Progenitor cell of endocrine pancreas (in vitro differentiated cells): ENCODE results near the gene PCBP2. TPM values are rescaled to one million over a fixed set of nuclear protein-coding genes. Genes with fewer than 3 reads are reported as not detected.

ENCODE experiments used
- DNase-seq: peaks from one replicate; pipeline ENCODE4 v3.0.0; 2021; ENCODE audit warnings: low spot score; ENCODE audit not compliant: unreplicated experiment
- H3K27ac Mint-ChIP-seq: 2 replicates; pipeline ENCODE4 v1.8.0; 2021; ENCODE audit warnings: mild to moderate bottlenecking, moderate library complexity, mixed read lengths
- H3K27me3 Mint-ChIP-seq: 2 replicates; pipeline ENCODE4 v1.8.0; 2021; ENCODE audit warnings: mixed read lengths
- H3K36me3 Mint-ChIP-seq: 2 replicates; pipeline ENCODE4 v1.8.0; 2022; ENCODE audit warnings: mixed read lengths; ENCODE audit not compliant: insufficient read depth
- H3K4me1 Mint-ChIP-seq: 2 replicates; pipeline ENCODE4 v1.8.0; 2021; ENCODE audit warnings: low read depth, mixed read lengths
- H3K4me3 Mint-ChIP-seq: 2 replicates; pipeline ENCODE4 v1.8.0; 2021; ENCODE audit warnings: low read depth, mild to moderate bottlenecking, moderate library complexity, mixed read lengths
- H3K9me3 Mint-ChIP-seq: 2 replicates; pipeline ENCODE4 v1.8.0; 2021; ENCODE audit warnings: low read depth, mixed read lengths
- total RNA-seq: library from RNA; stranded (reverse); gene quantifications from 2 replicates; pipeline ENCODE4 v1.2.1, GENCODE V29; 2021
- TF ChIP-seq, protein P1 (sequence below): fragments of 200-600 bp; sonication (generic); IDR thresholded peaks from one replicate; pipeline ENCODE4 v1.5.0; 2021; ENCODE audit warnings: antibody characterized with exemption, mild to moderate bottlenecking; ENCODE audit not compliant: unreplicated experiment

The PCBP2 gene
- total RNA-seq, 1 donor from 2014 or later: 1,400 TPM

DNA sequence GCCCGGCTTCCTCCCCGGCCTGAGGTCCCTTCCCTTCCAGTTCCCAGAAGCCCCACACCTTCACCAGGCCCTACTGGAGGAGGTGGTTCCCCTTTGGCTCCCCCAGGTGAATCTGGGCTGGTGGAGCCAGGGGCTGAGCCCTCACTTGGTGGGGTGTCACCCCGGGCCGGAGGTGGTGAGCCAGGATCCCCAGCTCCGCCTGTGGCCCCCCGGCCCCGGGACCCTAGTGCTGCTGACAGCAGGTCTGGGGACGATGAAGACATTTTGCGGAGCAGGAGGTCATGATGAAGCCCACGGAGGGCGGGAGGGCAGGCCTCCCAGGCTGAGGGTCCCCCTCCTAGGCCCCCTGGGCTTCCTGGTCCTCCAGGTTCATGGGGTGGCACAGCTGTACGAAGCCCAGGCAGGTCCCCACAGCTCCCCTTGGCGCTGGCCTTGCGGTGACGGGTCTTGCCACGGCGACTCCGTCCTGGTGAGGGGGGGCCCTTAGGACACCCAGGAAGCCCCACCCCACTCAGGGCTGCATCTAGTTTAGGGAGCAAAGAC, 30.8 kb downstream of the PCBP2 start:
- TF ChIP-seq, protein P1, sequence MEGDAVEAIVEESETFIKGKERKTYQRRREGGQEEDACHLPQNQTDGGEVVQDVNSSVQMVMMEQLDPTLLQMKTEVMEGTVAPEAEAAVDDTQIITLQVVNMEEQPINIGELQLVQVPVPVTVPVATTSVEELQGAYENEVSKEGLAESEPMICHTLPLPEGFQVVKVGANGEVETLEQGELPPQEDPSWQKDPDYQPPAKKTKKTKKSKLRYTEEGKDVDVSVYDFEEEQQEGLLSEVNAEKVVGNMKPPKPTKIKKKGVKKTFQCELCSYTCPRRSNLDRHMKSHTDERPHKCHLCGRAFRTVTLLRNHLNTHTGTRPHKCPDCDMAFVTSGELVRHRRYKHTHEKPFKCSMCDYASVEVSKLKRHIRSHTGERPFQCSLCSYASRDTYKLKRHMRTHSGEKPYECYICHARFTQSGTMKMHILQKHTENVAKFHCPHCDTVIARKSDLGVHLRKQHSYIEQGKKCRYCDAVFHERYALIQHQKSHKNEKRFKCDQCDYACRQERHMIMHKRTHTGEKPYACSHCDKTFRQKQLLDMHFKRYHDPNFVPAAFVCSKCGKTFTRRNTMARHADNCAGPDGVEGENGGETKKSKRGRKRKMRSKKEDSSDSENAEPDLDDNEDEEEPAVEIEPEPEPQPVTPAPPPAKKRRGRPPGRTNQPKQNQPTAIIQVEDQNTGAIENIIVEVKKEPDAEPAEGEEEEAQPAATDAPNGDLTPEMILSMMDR: no peak
- H3K4me1 Mint-ChIP-seq: peaks cover 14% of the 10 kb centered on the region
- DNase-seq: no peak
- H3K4me3 Mint-ChIP-seq: no peak overlapping the region
- H3K9me3 Mint-ChIP-seq: no peaks in the 10 kb centered on the region
- peaks cover 17% of the 10 kb centered on the region for H3K36me3 Mint-ChIP-seq
- peak overlapping the region; percentile 21 for H3K27ac Mint-ChIP-seq
- no peaks in the 10 kb centered on the region for H3K27me3 Mint-ChIP-seq

DNA sequence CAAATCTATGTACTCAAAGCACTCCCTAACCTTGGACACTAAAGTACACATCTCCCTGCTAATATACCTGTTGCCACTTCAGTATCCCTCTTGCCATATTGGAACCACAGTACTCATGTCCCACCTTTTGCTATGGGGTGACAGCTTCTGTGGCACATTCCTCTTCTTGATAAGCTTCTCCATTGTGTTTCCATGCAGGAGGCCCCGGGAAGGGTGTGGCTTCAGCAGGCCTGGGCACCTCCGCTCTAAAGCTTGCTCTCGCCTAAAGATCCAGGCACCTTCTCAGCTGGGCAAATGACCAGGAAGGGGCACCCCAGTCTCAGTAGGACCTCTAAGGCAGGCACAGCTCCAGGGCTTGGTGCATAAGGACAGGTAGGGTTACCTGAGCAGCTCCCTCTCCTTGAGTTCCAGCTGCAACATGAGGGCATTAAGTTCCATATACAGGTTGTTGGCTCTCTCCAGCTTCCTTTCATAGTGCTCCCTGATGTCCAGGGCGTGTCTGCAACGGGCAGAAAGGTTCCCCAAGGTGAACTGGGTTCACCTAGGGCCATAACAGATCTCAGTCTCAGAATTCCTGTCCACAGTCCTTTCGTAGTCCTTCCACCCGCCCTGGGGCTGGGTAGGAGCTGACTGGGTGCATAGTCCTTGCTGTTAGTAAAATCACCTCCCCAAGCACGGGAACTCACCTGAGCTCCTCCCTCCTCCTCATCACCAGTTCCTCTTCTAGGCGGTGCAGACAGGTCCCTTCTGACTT, 31.5 kb downstream of the PCBP2 start:
- H3K27me3 Mint-ChIP-seq: no peaks in the 10 kb centered on the region
- DNase-seq: no peak
- H3K4me3 Mint-ChIP-seq: no peak overlapping the region
- H3K27ac Mint-ChIP-seq: peak overlapping the region; percentile 51
- peaks cover 15% of the 10 kb centered on the region for H3K36me3 Mint-ChIP-seq
- peaks cover 14% of the 10 kb centered on the region for H3K4me1 Mint-ChIP-seq
- H3K9me3 Mint-ChIP-seq: no peaks in the 10 kb centered on the region
- TF ChIP-seq, protein P1: no peak

DNA sequence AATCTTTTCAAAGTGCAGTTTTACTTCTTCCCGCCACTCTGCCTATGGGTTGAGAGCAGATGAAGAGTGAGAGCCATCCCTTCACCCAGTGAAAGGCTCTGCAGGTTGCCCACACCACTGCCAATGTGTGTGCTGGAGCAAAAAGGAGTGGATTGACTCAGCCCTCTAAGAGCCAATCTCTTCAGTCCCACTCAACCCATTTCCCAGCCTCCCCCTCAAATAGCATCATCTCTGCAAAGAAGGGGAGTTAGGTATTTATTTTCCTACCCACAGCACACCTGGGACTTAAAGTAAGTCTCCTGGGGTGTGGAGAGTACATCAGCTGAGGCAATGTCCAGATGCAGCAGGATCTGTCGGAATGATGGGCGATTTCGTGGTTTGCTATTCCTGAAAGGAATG, 32.1 kb downstream of the PCBP2 start:
- Mint-ChIP-seq H3K9me3 (no peaks in the 10 kb centered on the region), H3K4me1 (peaks cover 14% of the 10 kb centered on the region), H3K4me3 (no peak overlapping the region), H3K36me3 (peaks cover 13% of the 10 kb centered on the region), H3K27me3 (no peaks in the 10 kb centered on the region), H3K27ac (peak overlapping the region; percentile 51)
- TF ChIP-seq, protein P1: no peak
- no peak for DNase-seq

DNA sequence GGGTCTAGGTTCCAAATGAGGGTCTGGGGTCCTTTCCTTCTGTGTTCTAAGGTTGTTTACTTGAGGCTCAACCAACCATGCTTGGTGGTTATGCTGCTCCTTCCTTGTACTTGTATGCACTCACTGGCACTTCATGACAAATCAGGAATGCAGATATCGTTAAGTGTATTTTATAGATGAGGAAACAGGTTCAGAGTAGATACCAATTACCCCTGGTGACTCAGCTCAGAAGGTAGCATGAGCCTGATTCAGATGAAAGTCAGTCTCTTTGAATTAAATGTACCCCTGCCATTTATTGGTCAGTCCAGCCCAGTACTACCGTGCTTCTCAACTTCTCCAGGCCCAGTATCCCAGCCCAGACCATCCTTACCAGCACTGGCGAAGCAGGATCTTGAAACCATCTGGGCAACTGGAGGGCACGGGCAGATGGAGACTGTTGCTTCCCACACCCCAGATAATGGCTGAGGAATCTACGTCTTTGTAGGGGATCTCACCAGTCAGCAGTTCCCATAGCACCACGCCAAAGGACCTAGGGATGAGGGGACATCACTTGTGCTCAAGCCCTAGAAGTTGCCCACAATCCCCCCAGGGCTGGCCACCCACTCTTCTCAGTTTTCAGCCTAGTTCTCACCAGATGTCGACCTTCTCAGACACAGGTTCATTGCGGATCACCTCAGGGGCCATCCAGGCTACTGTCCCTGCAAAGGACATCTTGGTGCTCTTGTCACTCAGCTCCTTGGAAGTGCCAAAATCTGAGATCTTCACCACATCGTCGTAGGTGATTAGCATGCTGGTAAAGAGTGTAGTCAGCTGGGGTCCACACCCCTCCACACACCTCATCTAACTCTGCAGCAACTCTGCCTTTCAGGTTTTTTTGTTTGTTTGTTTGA, 33.0 kb downstream of the PCBP2 start:
- Mint-ChIP-seq H3K36me3 (peaks cover 8% of the 10 kb centered on the region), H3K4me1 (peaks cover 18% of the 10 kb centered on the region)
- TF ChIP-seq, protein P1: no peak

DNA sequence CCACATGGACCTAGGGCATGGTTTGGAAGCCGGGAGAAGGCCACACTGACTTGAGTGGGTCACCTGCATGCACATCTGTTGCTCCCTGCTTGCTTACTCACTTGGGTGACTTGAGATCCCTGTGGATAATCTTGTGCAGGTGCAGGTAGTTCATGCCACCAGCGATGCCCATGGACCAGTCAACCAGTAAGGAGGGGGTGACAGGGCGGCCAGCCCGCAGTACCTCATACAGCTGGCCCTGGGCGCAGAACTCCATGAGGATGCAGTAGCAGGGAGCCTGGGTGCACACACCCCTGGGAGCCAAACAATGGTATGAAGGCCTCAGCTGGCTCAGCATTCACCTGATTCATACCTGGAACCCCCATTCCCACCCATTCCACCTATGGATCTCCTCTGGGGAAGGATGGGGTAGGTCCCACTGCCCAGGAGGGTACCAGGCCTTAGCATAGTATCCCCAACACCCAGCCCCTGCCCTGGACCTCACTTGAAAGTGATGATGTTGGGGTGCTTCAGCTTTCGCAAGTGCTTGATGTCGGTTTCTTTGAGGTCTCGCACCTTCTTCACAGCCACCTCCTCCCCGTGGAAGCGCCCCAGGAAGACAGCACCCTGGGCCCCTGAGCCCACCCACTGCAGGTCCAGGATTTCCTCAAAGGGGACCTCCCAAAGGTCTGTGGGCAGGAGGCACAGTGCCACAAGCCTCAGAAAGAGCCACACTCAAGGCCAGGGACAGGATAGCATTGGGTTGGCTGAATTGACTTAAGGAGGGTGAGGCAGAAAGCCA, 34.2 kb downstream of the PCBP2 start:
- no peak overlapping the region for H3K4me3 Mint-ChIP-seq
- no peak for DNase-seq
- TF ChIP-seq, protein P1: no peak
- no peak overlapping the region for H3K27ac Mint-ChIP-seq
- H3K9me3 Mint-ChIP-seq: no peaks in the 10 kb centered on the region
- H3K36me3 Mint-ChIP-seq: peaks cover 8% of the 10 kb centered on the region
- H3K27me3 Mint-ChIP-seq: no peaks in the 10 kb centered on the region
- H3K4me1 Mint-ChIP-seq: peaks cover 15% of the 10 kb centered on the region

More for the DNA sequence above, 33.0 kb downstream of the PCBP2 start:
- no peaks in the 10 kb centered on the region for H3K9me3 Mint-ChIP-seq
- H3K4me3 Mint-ChIP-seq: no peak overlapping the region
- H3K27me3 Mint-ChIP-seq: no peaks in the 10 kb centered on the region
- no peak for DNase-seq
- peak overlapping the region; percentile 54 for H3K27ac Mint-ChIP-seq
